H1 (cell line): ENCODE measurements around the gene IL9. TPM values are rescaled to one million over a fixed set of nuclear protein-coding genes. Genes with fewer than 3 reads are reported as not detected.

Source experiments
- CTCF ChIA-PET: fragments of 300-600 bp; sonication (Branson Sonifier 250); formaldehyde crosslinking; loops from one replicate; lab custom pipeline; 2021; ENCODE audit not compliant: partially characterized antibody; lab: Charles Lee
- POLR2A ChIA-PET: fragments of 300-600 bp; sonication (Branson Sonifier 250); formaldehyde crosslinking; loops from one replicate; lab custom pipeline; 2021; ENCODE audit warnings: inconsistent platforms; ENCODE audit not compliant: partially characterized antibody; lab: Charles Lee
- DNase-seq, 2 experiments: peaks; one replicate each; pipeline versions ENCODE4 v3.0.0 to v3.0.0-alpha.2; 2010 to 2022; ENCODE audit warnings: low spot score in 2 of 2, low read depth in 1 of 2, mixed read lengths in 1 of 2
- FAIRE-seq: peaks from 2 replicates; lab custom pipeline; 2011; peaks lifted over from hg19 to GRCh38; lab: Jason Lieb, UNC
- H2AFZ ChIP-seq: 2 replicates; pipeline ENCODE4 v1.8.1; 2012; ENCODE audit warnings: low read length, inconsistent platforms
- H2AK5ac ChIP-seq: 2 replicates; pipeline ENCODE4 v1.6.1; 2013; ENCODE audit warnings: low read depth, low read length
- H2BK120ac ChIP-seq: replicated peaks from 2 replicates; pipeline ENCODE3; 2013; ENCODE audit warnings: low read depth, low read length, inconsistent platforms
- H2BK12ac ChIP-seq: 2 replicates; pipeline ENCODE4 v1.6.1; 2013; ENCODE audit warnings: low read depth, low read length
- H2BK15ac ChIP-seq: 2 replicates; pipeline ENCODE4 v1.6.1; 2013; ENCODE audit warnings: low read length
- H2BK20ac ChIP-seq: 2 replicates; pipeline ENCODE4 v1.6.1; 2013; ENCODE audit warnings: low read length
- H2BK5ac ChIP-seq: 2 replicates; pipeline ENCODE4 v1.6.1; 2013; ENCODE audit warnings: low read depth, low read length
- H3K14ac ChIP-seq: 2 replicates; pipeline ENCODE4 v1.6.1; 2013; ENCODE audit warnings: inconsistent platforms; ENCODE audit not compliant: insufficient read length
- H3K18ac ChIP-seq: 2 replicates; pipeline ENCODE4 v1.6.1; 2013; ENCODE audit warnings: low read length; ENCODE audit errors: extremely low read depth
- H3K23ac ChIP-seq: 2 replicates; pipeline ENCODE4 v1.6.1; 2013; ENCODE audit warnings: inconsistent platforms; ENCODE audit not compliant: insufficient read length
- H3K23me2 ChIP-seq: 2 replicates; pipeline ENCODE4 v1.6.1; 2013; ENCODE audit warnings: low read depth, low read length
- H3K27ac ChIP-seq: 2 replicates; pipeline ENCODE4 v1.6.1; 2011; ENCODE audit warnings: low read depth, low read length, inconsistent platforms
- H3K27me3 ChIP-seq, 4 experiments: replicated peaks in 1 of 4; 1 replicate in 1 of 4; 2 replicates in 3 of 4; pipeline versions ENCODE4 v1.6.1 to v1.8.1; 2011 to 2013; ENCODE audit warnings: low read length in 3 of 4, mild to moderate bottlenecking in 3 of 4, inconsistent platforms in 2 of 4, mixed read lengths in 2 of 4, moderate library complexity in 1 of 4; ENCODE audit not compliant: control insufficient read depth in 3 of 4, insufficient read depth in 3 of 4; ENCODE audit errors: extremely low read depth in 1 of 4
- H3K36me3 ChIP-seq, 4 experiments: 2 replicates each; pipeline versions ENCODE4 v1.6.1 to v1.8.1; 2011 to 2013; ENCODE audit warnings: mild to moderate bottlenecking in 4 of 4, low read length in 3 of 4, moderate library complexity in 2 of 4, control low read depth in 1 of 4, inconsistent platforms in 1 of 4; ENCODE audit not compliant: insufficient read depth in 4 of 4, control insufficient read depth in 2 of 4
- H3K4ac ChIP-seq: replicated peaks from 2 replicates; pipeline ENCODE3; 2013; ENCODE audit warnings: low read length, low read depth, mixed read lengths, inconsistent platforms; ENCODE audit not compliant: insufficient read length
- H3K4me1 ChIP-seq, 4 experiments: replicated peaks in 1 of 4; 1 replicate in 1 of 4; 2 replicates in 3 of 4; pipeline versions ENCODE4 v1.6.1 to v1.8.1; 2011 to 2013; ENCODE audit warnings: low read length in 3 of 4, inconsistent platforms in 2 of 4, mixed read lengths in 1 of 4; ENCODE audit not compliant: insufficient read depth in 4 of 4, control insufficient read depth in 3 of 4
- H3K4me2 ChIP-seq, 2 experiments: 2 replicates each; pipeline versions ENCODE4 v1.6.1 to v1.8.1; 2011 to 2013; ENCODE audit warnings: low read depth in 2 of 2, low read length in 2 of 2, control low read depth in 1 of 2, inconsistent platforms in 1 of 2, mild to moderate bottlenecking in 1 of 2; ENCODE audit not compliant: insufficient read depth in 1 of 2
- H3K4me3 ChIP-seq, 4 experiments: fragments of 200-600, 300-600 bp in 1 of 4; sonication (generic), shearing (Covaris generic), sonication (Bioruptor Twin) in 1 of 4; 2 replicates each; pipeline versions ENCODE4 v1.5.1 to v1.8.1; 2011 to 2016; ENCODE audit warnings: low read length in 4 of 4, low read depth in 3 of 4, control low read depth in 2 of 4, inconsistent platforms in 2 of 4, mild to moderate bottlenecking in 2 of 4, mixed read lengths in 1 of 4, moderate library complexity in 1 of 4; ENCODE audit not compliant: insufficient read depth in 2 of 4; ENCODE audit errors: extremely low read depth in 1 of 4
- H3K56ac ChIP-seq: replicated peaks from 2 replicates; pipeline ENCODE3; 2013; ENCODE audit warnings: low read depth, mild to moderate bottlenecking, mixed read lengths, low read length, inconsistent platforms; ENCODE audit not compliant: insufficient read length
- H3K79me1 ChIP-seq: 2 replicates; pipeline ENCODE4 v1.6.1; 2013; ENCODE audit warnings: low read depth, low read length, control low read depth
- H3K79me2 ChIP-seq, 2 experiments: 2 replicates each; pipeline versions ENCODE4 v1.6.1 to v1.8.1; 2012 to 2013; ENCODE audit warnings: low read length in 2 of 2, mild to moderate bottlenecking in 2 of 2, inconsistent platforms in 1 of 2; ENCODE audit not compliant: insufficient read depth in 2 of 2, control insufficient read depth in 1 of 2
- H3K9ac ChIP-seq, 4 experiments: replicated peaks in 1 of 4; 1 replicate in 1 of 4; 2 replicates in 3 of 4; pipeline versions ENCODE4 v1.6.1 to v1.8.1; 2011 to 2013; ENCODE audit warnings: low read depth in 3 of 4, low read length in 3 of 4, control low read depth in 2 of 4, mild to moderate bottlenecking in 2 of 4, moderate library complexity in 2 of 4, inconsistent platforms in 1 of 4; ENCODE audit errors: extremely low read depth in 1 of 4
- H3K9me3 ChIP-seq, 2 experiments: 2 replicates each; pipeline versions ENCODE4 v1.6.1 to v1.8.1; 2012 to 2013; ENCODE audit warnings: mild to moderate bottlenecking in 2 of 2, moderate library complexity in 2 of 2, control low read depth in 1 of 2, inconsistent platforms in 1 of 2, low read depth in 1 of 2, low read length in 1 of 2, mixed read lengths in 1 of 2; ENCODE audit not compliant: insufficient read depth in 2 of 2
- H4K20me1 ChIP-seq, 2 experiments: replicated peaks in 1 of 2; 2 replicates each; pipeline versions ENCODE3 to v1.8.1; 2011 to 2013; ENCODE audit warnings: inconsistent platforms in 2 of 2, low read length in 2 of 2, mild to moderate bottlenecking in 1 of 2; ENCODE audit not compliant: insufficient read depth in 2 of 2, control insufficient read depth in 1 of 2
- H4K5ac ChIP-seq: 2 replicates; pipeline ENCODE4 v1.6.1; 2013; ENCODE audit warnings: low read length, low read depth, mixed read lengths, inconsistent platforms; ENCODE audit not compliant: insufficient read length
- H4K8ac ChIP-seq: 2 replicates; pipeline ENCODE4 v1.8.0; 2013; ENCODE audit warnings: mild to moderate bottlenecking, moderate library complexity, low read length, inconsistent platforms; ENCODE audit not compliant: insufficient read depth; ENCODE audit errors: extremely low read depth
- H4K91ac ChIP-seq: replicated peaks from 2 replicates; pipeline ENCODE3; 2013; ENCODE audit warnings: low read length, mixed read lengths, inconsistent platforms; ENCODE audit not compliant: insufficient read length
- POLR2AphosphoS5 ChIP-seq: IDR thresholded peaks from 2 replicates; pipeline ENCODE4 v1.6.1; 2011; ENCODE audit warnings: low read depth, low read length
- WGBS, 2 experiments: shearing (Covaris generic) in 1 of 2; methylation state at CpG; one replicate each; pipeline versions ENCODE4 v1.1.6 to v1.1.7; 2013 to 2015; ENCODE audit warnings: low lambda C conversion rate in 2 of 2, mixed read lengths in 2 of 2, inconsistent platforms in 1 of 2, low coverage in 1 of 2, missing lambda C conversion rate in 1 of 2; ENCODE audit not compliant: insufficient replicate concordance in 2 of 2, insufficient coverage in 1 of 2, insufficient read length in 1 of 2; ENCODE audit errors: extremely low coverage in 1 of 2, missing lambda C conversion rate in 1 of 2; 5-methylcytosine and 5-hydroxymethylcytosine counted together
- polyA plus RNA-seq, 7 experiments: library from polyadenylated mRNA; depleted of rRNA in 3 of 7; stranded (reverse) in 5 of 7; unstranded in 2 of 7; fragments of >200 nt in 5 of 7; fragments of 200-250 nt in 2 of 7; gene quantifications; 1 replicate in 5 of 7; 2 replicates in 1 of 7; 4 replicates in 1 of 7; pipeline versions ENCODE4 v1.2.1 to v1.2.3, GENCODE V29; 2011 to 2013; ENCODE audit warnings: missing spikeins in 2 of 7, mixed read lengths in 2 of 7
- total RNA-seq: library from RNA; stranded (reverse); fragmentation: NEBNext Ultra II Directional; extraction: Animal tissue kit (Norgen Biotek cat#: 25700); gene quantifications from 2 replicates; pipeline ENCODE4 v1.2.1, GENCODE V29; 2021

The IL9 gene
- total and polyA plus RNA-seq, 2 of the 8 experiments (the other 6 are each of a cell fraction or from before 2014, with no cell fraction given), result not detected

DNA sequence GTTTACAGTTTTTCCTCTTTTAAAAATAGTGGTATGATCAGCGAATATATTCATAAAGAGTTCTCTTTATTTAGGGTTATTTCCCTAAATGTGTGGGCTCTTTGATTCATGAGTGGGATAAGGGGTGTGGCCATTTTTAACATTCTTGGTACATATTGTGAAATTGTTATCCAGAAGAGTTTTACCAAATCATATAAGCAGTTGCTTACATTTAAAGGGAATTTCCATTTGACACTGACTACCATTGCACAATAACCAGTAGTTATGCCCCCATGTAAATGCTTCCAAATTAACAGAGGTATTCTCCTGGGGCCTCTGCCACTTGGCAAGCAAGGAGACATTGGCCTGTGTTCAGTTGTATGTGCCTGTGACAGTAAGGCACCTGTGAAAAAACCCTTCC lies 34.0 kb downstream of the IL9 start:
- no peak overlapping the region for H3K4me3 ChIP-seq
- H3K4me1 ChIP-seq, result no peaks in the 10 kb centered on the region
- H3K36me3 ChIP-seq, result no peaks in the 10 kb centered on the region
- no peaks in the 10 kb centered on the region for H3K79me1 ChIP-seq
- no peak overlapping the region for H3K56ac ChIP-seq
- no peak overlapping the region for H3K18ac ChIP-seq
- no peak overlapping the region for H2BK12ac ChIP-seq
- H2BK15ac ChIP-seq, result no peak overlapping the region
- no peak overlapping the region for H3K14ac ChIP-seq
- DNase-seq, result no peak
- H3K9ac ChIP-seq, result no peak overlapping the region
- no peaks in the 10 kb centered on the region; a peak in 1 of 4 replicates for H3K9me3 ChIP-seq
- no peak overlapping the region for H4K8ac ChIP-seq
- no peaks in the 10 kb centered on the region for H4K20me1 ChIP-seq
- CTCF ChIA-PET, result interaction anchor here (0.7 to 1.2 kb wide), 2 partner anchors 27 to 271 kb away, joined by 3 read pairs; no protein-coding TSS in a partner anchor
- no peaks in the 10 kb centered on the region; the same call in 1 of the 2 replicates for H3K23me2 ChIP-seq
- no peak overlapping the region for H2AK5ac ChIP-seq
- H3K27me3 ChIP-seq, result no peaks in the 10 kb centered on the region
- no peak overlapping the region for H3K4ac ChIP-seq
- no peak overlapping the region for H2BK120ac ChIP-seq
- 88% methylated on average over 1 of the region's 1 CpG; no CpG with 5 or more reads in 1 of the 2 experiments for WGBS, 2 experiments
- no peak for FAIRE-seq
- no peak overlapping the region for H2AFZ ChIP-seq
- no peak overlapping the region for H4K91ac ChIP-seq
- H3K79me2 ChIP-seq, result no peaks in the 10 kb centered on the region
- no peak overlapping the region for H2BK20ac ChIP-seq
- H3K4me2 ChIP-seq, result no peak overlapping the region
- TF ChIP-seq POLR2AphosphoS5, result no peak
- no peak overlapping the region for H2BK5ac ChIP-seq
- no peak overlapping the region for H3K27ac ChIP-seq
- H3K23ac ChIP-seq, result no peak overlapping the region
- H4K5ac ChIP-seq, result no peak overlapping the region
- POLR2A ChIA-PET, result no interaction called here
